Measurements from ENCODE around the gene SLC7A1. TPM values are rescaled to one million over a fixed set of nuclear protein-coding genes. Genes with fewer than 3 reads are reported as not detected.

Gene SLC7A1
- total RNA-seq, 2 donors from 2014 or later = 15.5 to 28.3 TPM

DNA sequence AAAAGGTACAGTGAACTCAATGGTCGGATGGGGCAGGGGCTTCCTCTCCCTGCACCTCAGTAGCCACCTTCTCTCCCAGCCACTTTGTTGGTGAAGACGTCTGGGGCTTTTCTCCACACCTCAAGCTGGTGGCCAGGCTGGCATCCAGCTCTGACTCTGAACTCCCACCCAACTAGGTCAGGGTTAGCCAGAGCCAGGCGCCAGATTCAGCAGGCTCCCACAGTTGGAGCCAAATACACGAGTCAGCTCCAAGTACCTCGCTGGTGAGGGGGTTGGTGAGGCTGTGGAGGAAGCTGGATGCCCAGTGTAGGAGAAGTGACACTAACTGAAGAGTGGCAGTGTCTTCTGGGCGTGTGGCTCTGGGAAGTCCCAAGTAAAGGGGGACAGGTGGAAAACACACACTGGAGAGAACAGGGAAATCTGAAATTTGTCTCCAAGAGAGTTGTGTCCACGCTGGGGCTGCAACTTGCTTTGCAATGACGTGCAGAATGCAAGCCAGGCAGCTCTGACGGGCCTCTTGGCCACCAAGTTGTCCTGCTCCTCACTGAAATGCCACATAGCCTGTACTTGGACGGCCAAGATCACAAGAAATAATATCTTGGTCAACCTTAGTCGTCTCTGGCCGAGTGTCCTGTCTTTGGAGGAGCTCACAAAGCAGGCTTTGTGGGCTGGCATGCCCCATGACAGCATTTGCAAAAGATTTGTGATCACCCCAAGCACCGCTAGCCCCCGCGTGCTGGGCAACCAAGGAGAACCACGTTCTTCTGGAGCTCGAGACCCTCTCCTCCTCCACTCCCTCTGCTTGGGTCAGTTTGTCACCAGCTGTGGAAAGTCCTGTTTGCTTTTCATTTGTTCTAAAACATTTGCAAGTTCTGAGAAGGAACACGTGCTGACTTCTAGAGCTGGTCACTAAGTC lies 18.1 kb downstream of the SLC7A1 start:
- no peak overlapping the region for H3K4me3 Mint-ChIP-seq
- H3K4me1 Mint-ChIP-seq = peaks cover 36% of the 10 kb centered on the region
- no peak overlapping the region for H3K27ac Mint-ChIP-seq
- H3K9me3 ChIP-seq (ENCODE audit: control insufficient read depth, low read length, poor library complexity, severe bottlenecking) = no peaks in the 10 kb centered on the region
- H3K36me3 Mint-ChIP-seq (ENCODE audit: low read depth) = peaks cover 2% of the 10 kb centered on the region
- H3K27me3 Mint-ChIP-seq = no peaks in the 10 kb centered on the region
- ATAC-seq (no peak), DNase-seq (no peak)

DNA sequence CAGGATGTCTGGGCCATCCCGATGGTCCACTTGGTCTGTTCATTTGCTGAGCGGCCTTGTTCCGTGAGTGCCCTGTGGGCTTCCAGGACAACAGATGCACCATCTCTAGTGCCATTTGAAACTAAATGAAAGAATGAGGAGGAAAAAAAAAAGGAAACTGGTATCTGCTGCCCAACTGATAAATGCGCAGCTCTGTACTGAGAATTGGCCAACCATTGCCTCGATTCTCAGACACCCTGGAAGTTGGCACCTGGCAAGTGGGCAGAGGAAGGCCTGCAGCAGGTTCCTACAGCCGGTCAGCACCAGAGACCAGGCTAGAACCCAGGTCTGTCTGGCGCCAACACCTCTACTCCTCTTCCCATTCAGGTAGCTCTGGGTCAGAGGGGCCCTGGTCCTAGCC lies 18.9 kb downstream of the SLC7A1 start:
- Mint-ChIP-seq H3K4me3 (no peak overlapping the region), H3K4me1 (peaks cover 37% of the 10 kb centered on the region), H3K27ac (no peak overlapping the region), H3K27me3 (no peaks in the 10 kb centered on the region), H3K36me3 (ENCODE audit: low read depth) (peaks cover 2% of the 10 kb centered on the region)
- DNase-seq (no peak), ATAC-seq (no peak)
- H3K9me3 ChIP-seq (ENCODE audit: control insufficient read depth, low read length, poor library complexity, severe bottlenecking) = no peaks in the 10 kb centered on the region

DNA sequence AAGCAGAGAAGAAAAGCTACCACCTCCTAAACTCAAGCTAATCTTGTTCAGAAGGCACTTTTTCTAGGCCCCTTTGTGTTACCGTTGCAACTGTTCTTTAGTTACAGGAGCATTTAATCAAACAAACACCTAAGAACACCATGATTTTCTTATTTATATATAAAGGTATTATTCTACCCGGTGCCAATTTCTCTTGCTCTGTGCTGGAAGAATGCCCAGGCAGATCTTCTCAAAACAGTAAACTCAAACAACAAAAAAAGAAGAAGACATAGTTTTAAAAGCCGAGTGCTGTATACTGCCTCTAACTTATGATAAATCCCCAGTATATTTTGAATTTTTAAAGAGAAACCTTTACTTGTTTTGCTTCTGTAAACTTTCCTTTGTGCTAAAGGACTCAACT lies 20.4 kb downstream of the SLC7A1 start:
- H3K4me3 Mint-ChIP-seq = no peak overlapping the region
- DNase-seq (no peak), ATAC-seq (no peak)
- no peaks in the 10 kb centered on the region for H3K27me3 Mint-ChIP-seq
- H3K9me3 ChIP-seq (ENCODE audit: control insufficient read depth, low read length, poor library complexity, severe bottlenecking) = no peaks in the 10 kb centered on the region
- H3K4me1 Mint-ChIP-seq = peaks cover 31% of the 10 kb centered on the region
- no peaks in the 10 kb centered on the region for H3K36me3 Mint-ChIP-seq (ENCODE audit: low read depth)
- no peak overlapping the region for H3K27ac Mint-ChIP-seq

- Mint-ChIP-seq H3K36me3 (ENCODE audit: low read depth) (no peaks in the 10 kb centered on the region), H3K4me3 (no peak overlapping the region), H3K4me1 (peaks cover 36% of the 10 kb centered on the region), H3K27me3 (no peaks in the 10 kb centered on the region), H3K27ac (peak overlapping the region; percentile 32)
- ATAC-seq (no peak), DNase-seq (no peak)
- H3K9me3 ChIP-seq (ENCODE audit: control insufficient read depth, low read length, poor library complexity, severe bottlenecking) = no peaks in the 10 kb centered on the region
These were observed 22.3 kb downstream of the SLC7A1 start for GRCh38 chr13:29573190-29573589.

DNA sequence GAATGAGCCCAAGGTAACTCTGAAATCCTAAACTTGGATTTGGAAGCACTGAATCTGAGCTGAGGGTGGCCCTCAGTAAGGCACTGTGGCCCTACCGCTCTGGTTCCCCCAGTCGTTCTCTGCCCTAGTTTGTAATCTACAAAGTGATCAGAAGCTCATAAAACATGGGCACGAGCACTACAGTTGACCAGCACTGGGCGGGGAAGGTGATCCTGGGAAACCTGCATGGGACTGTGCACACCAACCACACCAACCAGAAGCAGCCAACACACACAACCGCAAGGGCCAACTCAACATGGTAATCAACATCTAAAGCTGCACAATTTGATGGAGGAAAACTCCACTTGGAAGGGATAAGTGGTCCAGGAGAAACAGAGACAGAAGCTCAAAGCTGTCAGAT lies 22.9 kb downstream of the SLC7A1 start:
- Mint-ChIP-seq H3K36me3 (ENCODE audit: low read depth) (no peaks in the 10 kb centered on the region), H3K4me3 (no peak overlapping the region), H3K4me1 (peaks cover 38% of the 10 kb centered on the region), H3K27ac (peak overlapping the region; percentile 32), H3K27me3 (no peaks in the 10 kb centered on the region)
- no peak for DNase-seq
- no peak for ATAC-seq
- H3K9me3 ChIP-seq (ENCODE audit: control insufficient read depth, low read length, poor library complexity, severe bottlenecking) = no peaks in the 10 kb centered on the region

DNA sequence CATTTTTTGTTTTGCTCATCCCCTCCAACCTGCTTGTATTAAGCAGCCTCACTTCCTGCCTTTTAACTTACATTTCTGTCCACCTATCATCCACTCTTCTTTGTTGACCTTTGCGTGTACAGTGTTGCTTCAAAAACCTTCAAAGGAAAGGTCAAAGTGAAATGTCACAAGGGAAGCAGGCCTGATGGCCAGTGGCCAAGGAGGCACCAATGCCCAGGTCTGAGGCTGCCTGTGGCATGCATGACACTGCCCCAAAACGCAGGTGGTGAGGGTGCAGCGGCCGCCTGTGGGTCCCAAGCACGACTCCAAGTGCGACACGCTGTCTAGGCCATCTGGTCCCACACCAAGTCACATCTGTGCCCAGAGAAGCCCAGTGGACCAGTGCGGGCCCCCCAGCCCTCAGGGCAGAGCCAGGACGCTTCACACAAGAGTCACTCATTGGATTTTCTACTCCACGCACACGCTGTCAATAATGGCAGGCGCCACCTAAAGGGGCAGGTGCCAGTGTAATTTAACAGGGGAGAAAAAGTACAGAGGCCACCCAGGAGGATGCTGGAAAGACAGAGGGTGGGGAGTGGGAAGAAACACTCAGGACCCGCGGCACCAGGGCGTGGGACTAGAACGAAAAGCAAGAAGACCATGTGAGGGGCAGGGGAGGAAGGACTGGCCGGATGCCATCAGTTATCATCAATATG lies 23.5 kb downstream of the SLC7A1 start:
- H3K4me1 Mint-ChIP-seq = peaks cover 40% of the 10 kb centered on the region
- no peak for DNase-seq
- no peaks in the 10 kb centered on the region for H3K9me3 ChIP-seq (ENCODE audit: control insufficient read depth, low read length, poor library complexity, severe bottlenecking)
- no peak for ATAC-seq
- no peaks in the 10 kb centered on the region for H3K27me3 Mint-ChIP-seq
- peak overlapping the region; percentile 32 for H3K27ac Mint-ChIP-seq
- H3K36me3 Mint-ChIP-seq (ENCODE audit: low read depth) = no peaks in the 10 kb centered on the region
- no peak overlapping the region for H3K4me3 Mint-ChIP-seq

GRCh38 chr13:29570051-29570654 lies 25.3 kb downstream of the SLC7A1 start:
- peaks cover 52% of the 10 kb centered on the region for H3K4me1 Mint-ChIP-seq
- no peak overlapping the region for H3K27ac Mint-ChIP-seq
- H3K36me3 Mint-ChIP-seq (ENCODE audit: low read depth) = no peaks in the 10 kb centered on the region
- DNase-seq (no peak), ATAC-seq (no peak)
- H3K9me3 ChIP-seq (ENCODE audit: control insufficient read depth, low read length, poor library complexity, severe bottlenecking) = no peaks in the 10 kb centered on the region
- H3K4me3 Mint-ChIP-seq = no peak overlapping the region
- H3K27me3 Mint-ChIP-seq = no peaks in the 10 kb centered on the region

- Mint-ChIP-seq H3K27me3 (no peaks in the 10 kb centered on the region), H3K27ac (no peak overlapping the region), H3K36me3 (ENCODE audit: low read depth) (no peaks in the 10 kb centered on the region), H3K4me1 (peaks cover 54% of the 10 kb centered on the region), H3K4me3 (no peak overlapping the region)
- no peaks in the 10 kb centered on the region for H3K9me3 ChIP-seq (ENCODE audit: control insufficient read depth, low read length, poor library complexity, severe bottlenecking)
- DNase-seq (no peak), ATAC-seq (no peak)
These were observed 26.0 kb downstream of the SLC7A1 start for GRCh38 chr13:29569253-29570050.

- no peak overlapping the region for H3K4me3 Mint-ChIP-seq
- ATAC-seq (no peak), DNase-seq (no peak)
- peaks cover 49% of the 10 kb centered on the region for H3K4me1 Mint-ChIP-seq
- peak overlapping the region; percentile 32 for H3K27ac Mint-ChIP-seq
- no peaks in the 10 kb centered on the region for H3K9me3 ChIP-seq (ENCODE audit: control insufficient read depth, low read length, poor library complexity, severe bottlenecking)
- no peaks in the 10 kb centered on the region for H3K36me3 Mint-ChIP-seq (ENCODE audit: low read depth)
- no peaks in the 10 kb centered on the region for H3K27me3 Mint-ChIP-seq
These were observed 26.8 kb downstream of the SLC7A1 start for GRCh38 chr13:29568731-29569130.

GRCh38 chr13:29567411-29567810 lies 28.1 kb downstream of the SLC7A1 start:
- Mint-ChIP-seq H3K27ac (peak overlapping the region; percentile 32), H3K27me3 (no peaks in the 10 kb centered on the region), H3K36me3 (ENCODE audit: low read depth) (no peaks in the 10 kb centered on the region), H3K4me1 (peaks cover 42% of the 10 kb centered on the region), H3K4me3 (no peak overlapping the region)
- DNase-seq = no peak
- no peaks in the 10 kb centered on the region for H3K9me3 ChIP-seq (ENCODE audit: control insufficient read depth, low read length, poor library complexity, severe bottlenecking)
- ATAC-seq = no peak

DNA sequence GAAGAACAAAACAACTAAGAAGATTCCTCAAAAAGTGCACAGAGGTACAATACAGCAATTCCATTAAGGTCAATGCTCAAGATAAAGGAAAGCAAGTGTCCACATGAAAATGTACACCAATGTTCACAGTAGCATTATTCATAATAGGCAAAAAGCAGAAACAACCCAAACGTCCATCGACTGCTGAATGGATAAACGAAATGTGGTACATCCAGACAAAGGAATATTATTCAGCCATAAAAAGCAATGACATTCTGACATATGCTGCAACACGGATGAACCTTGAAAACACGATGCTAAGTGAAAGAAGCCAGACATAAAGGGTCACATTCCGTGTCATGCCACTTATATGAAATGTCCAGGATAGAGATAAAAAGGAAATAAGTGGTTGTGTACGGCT lies 29.3 kb downstream of the SLC7A1 start:
- DNase-seq = no peak
- Mint-ChIP-seq H3K4me3 (no peak overlapping the region), H3K27me3 (no peaks in the 10 kb centered on the region), H3K4me1 (peaks cover 38% of the 10 kb centered on the region), H3K36me3 (ENCODE audit: low read depth) (no peaks in the 10 kb centered on the region), H3K27ac (no peak overlapping the region)
- H3K9me3 ChIP-seq (ENCODE audit: control insufficient read depth, low read length, poor library complexity, severe bottlenecking) = no peaks in the 10 kb centered on the region
- no peak for ATAC-seq

GRCh38 chr13:29564818-29565217 lies 30.7 kb downstream of the SLC7A1 start:
- H3K9me3 ChIP-seq (ENCODE audit: control insufficient read depth, low read length, poor library complexity, severe bottlenecking) = no peaks in the 10 kb centered on the region
- ATAC-seq = no peak
- no peak for DNase-seq
- H3K4me3 Mint-ChIP-seq = no peak overlapping the region
- peaks cover 34% of the 10 kb centered on the region for H3K4me1 Mint-ChIP-seq
- no peaks in the 10 kb centered on the region for H3K36me3 Mint-ChIP-seq (ENCODE audit: low read depth)
- H3K27me3 Mint-ChIP-seq = no peaks in the 10 kb centered on the region
- peak overlapping the region; percentile 51 for H3K27ac Mint-ChIP-seq

GRCh38 chr13:29564373-29564772 lies 31.1 kb downstream of the SLC7A1 start:
- peaks cover 33% of the 10 kb centered on the region for H3K4me1 Mint-ChIP-seq
- ATAC-seq = no peak

More at GRCh38 chr13:29564373-29564772, 31.1 kb downstream of the SLC7A1 start:
- Mint-ChIP-seq H3K27ac (peak overlapping the region; percentile 2), H3K27me3 (no peaks in the 10 kb centered on the region), H3K4me3 (no peak overlapping the region), H3K36me3 (ENCODE audit: low read depth) (no peaks in the 10 kb centered on the region)
- no peak for DNase-seq
- no peaks in the 10 kb centered on the region for H3K9me3 ChIP-seq (ENCODE audit: control insufficient read depth, low read length, poor library complexity, severe bottlenecking)
